CD14-positive monocyte (primary cell): Measurements from ENCODE around the gene SLC35E3. TPM values are rescaled to one million over a fixed set of nuclear protein-coding genes. Genes with fewer than 3 reads are reported as not detected.

ENCODE experiments used
- DNase-seq, 3 donors: peaks; one replicate each; pipeline ENCODE4 v3.0.0-alpha.2; 2011 to 2022
- H2AFZ ChIP-seq: 2 replicates; pipeline ENCODE4 v1.6.0; 2012; ENCODE audit warnings: mild to moderate bottlenecking, low read depth, low read length, inconsistent platforms; ENCODE audit not compliant: insufficient read depth, poor library complexity, severe bottlenecking
- H3K27ac ChIP-seq, 2 donors: 1 replicate in 1 of 2; 2 replicates in 1 of 2; pipeline ENCODE4 v1.5.1; 2012 to 2013; ENCODE audit warnings: low read length in 2 of 2, control low read depth in 1 of 2, inconsistent platforms in 1 of 2, low read depth in 1 of 2, mild to moderate bottlenecking in 1 of 2
- H3K27me3 ChIP-seq, 2 donors: one replicate each; pipeline versions ENCODE4 v1.6.0 to v1.6.1; 2011 to 2013; ENCODE audit warnings: low read length in 2 of 2; ENCODE audit not compliant: control insufficient read depth in 2 of 2, insufficient read depth in 2 of 2
- H3K36me3 ChIP-seq, 2 donors: replicated peaks in 1 of 2; 1 replicate in 1 of 2; 2 replicates in 1 of 2; pipeline versions ENCODE4 v1.5.1 to v1.6.1; 2012 to 2013; ENCODE audit warnings: low read length in 2 of 2, control low read depth in 1 of 2, inconsistent platforms in 1 of 2, mild to moderate bottlenecking in 1 of 2; ENCODE audit not compliant: insufficient read depth in 2 of 2, control insufficient read depth in 1 of 2
- H3K4me1 ChIP-seq, 2 donors: 1 replicate in 1 of 2; 2 replicates in 1 of 2; pipeline versions ENCODE4 v1.5.1 to v1.6.1; 2012 to 2013; ENCODE audit warnings: low read length in 2 of 2, control low read depth in 1 of 2, inconsistent platforms in 1 of 2, mild to moderate bottlenecking in 1 of 2, moderate library complexity in 1 of 2; ENCODE audit not compliant: insufficient read depth in 2 of 2, control insufficient read depth in 1 of 2
- H3K4me2 ChIP-seq: replicated peaks from 2 replicates; pipeline ENCODE3; 2012; ENCODE audit warnings: low read length, moderate library complexity, mild to moderate bottlenecking; ENCODE audit not compliant: poor library complexity, severe bottlenecking; ENCODE audit errors: extremely low read depth
- H3K4me3 ChIP-seq, 3 experiments: fragments of 200-600 bp in 1 of 3; sonication (generic) in 1 of 3; replicated peaks in 1 of 3; 1 replicate in 2 of 3; 2 replicates in 1 of 3; pipeline ENCODE4 v1.5.1; 2011 to 2013; ENCODE audit warnings: low read length in 3 of 3, mild to moderate bottlenecking in 3 of 3, control low read depth in 2 of 3, low read depth in 2 of 3, inconsistent platforms in 1 of 3, moderate library complexity in 1 of 3
- H3K79me2 ChIP-seq: 2 replicates; pipeline ENCODE4 v1.6.0; 2012; ENCODE audit warnings: mild to moderate bottlenecking, control low read depth, inconsistent platforms, low read length, moderate library complexity; ENCODE audit not compliant: insufficient read depth
- H3K9ac ChIP-seq: 2 replicates; pipeline ENCODE4 v1.6.0; 2017; ENCODE audit warnings: low read length, mild to moderate bottlenecking; ENCODE audit not compliant: insufficient read depth, poor library complexity, severe bottlenecking
- H3K9me3 ChIP-seq, 2 donors: replicated peaks in 1 of 2; 1 replicate in 1 of 2; 2 replicates in 1 of 2; pipeline versions ENCODE4 v1.5.1 to v1.6.1; 2012 to 2013; ENCODE audit warnings: low read length in 2 of 2, control low read depth in 1 of 2; ENCODE audit not compliant: control insufficient read depth in 1 of 2, insufficient read depth in 1 of 2
- H4K20me1 ChIP-seq: 2 replicates; pipeline ENCODE4 v1.6.0; 2012; ENCODE audit warnings: mild to moderate bottlenecking, low read length, control low read depth, moderate library complexity; ENCODE audit not compliant: insufficient read depth
- H3K27ac Mint-ChIP-seq, 7 donors: one replicate each; pipeline ENCODE4 v1.8.0; 2020; ENCODE audit warnings: mild to moderate bottlenecking in 7 of 7, mixed read lengths in 7 of 7, moderate library complexity in 6 of 7, inconsistent platforms in 2 of 7
- H3K27me3 Mint-ChIP-seq, 3 donors: one replicate each; pipeline ENCODE4 v1.8.0; 2021 to 2022; ENCODE audit warnings: low read depth in 3 of 3, mild to moderate bottlenecking in 3 of 3, mixed read lengths in 3 of 3, moderate library complexity in 3 of 3, inconsistent platforms in 1 of 3
- H3K36me3 Mint-ChIP-seq, 2 donors: one replicate each; pipeline ENCODE4 v1.8.0; 2020; ENCODE audit warnings: mixed read lengths in 2 of 2, inconsistent platforms in 1 of 2, mild to moderate bottlenecking in 1 of 2
- H3K4me1 Mint-ChIP-seq: one replicate; pipeline ENCODE4 v1.8.0; 2020; ENCODE audit warnings: mild to moderate bottlenecking, mixed read lengths
- H3K4me3 Mint-ChIP-seq, 2 donors: one replicate each; pipeline ENCODE4 v1.8.0; 2020; ENCODE audit warnings: mild to moderate bottlenecking in 2 of 2, mixed read lengths in 2 of 2, moderate library complexity in 1 of 2
- H3K9me3 Mint-ChIP-seq, 7 donors: one replicate each; pipeline ENCODE4 v1.8.0; 2020 to 2022; ENCODE audit warnings: mixed read lengths in 7 of 7, mild to moderate bottlenecking in 6 of 7, moderate library complexity in 6 of 7, inconsistent platforms in 2 of 7
- CTCF ChIP-seq: fragments of 200-600 bp; IDR thresholded peaks from one replicate; pipeline ENCODE4 v1.8.0; 2022; ENCODE audit warnings: antibody characterized with exemption, mild to moderate bottlenecking
- WGBS: methylation state at CpG from one replicate; pipeline ENCODE4 v1.1.5; 2013; ENCODE audit warnings: missing lambda C conversion rate; ENCODE audit not compliant: insufficient coverage; 5-methylcytosine and 5-hydroxymethylcytosine counted together
- intact Hi-C, 2 donors: fragments of 100-400 bp; cut with micrococcal nuclease; formaldehyde crosslinking; loops; one replicate each; pipeline versions ENCODE4 v1.15.0 to v1.15.1; 2023
- polyA plus RNA-seq, 3 donors: library from polyadenylated mRNA; depleted of rRNA in 1 of 3; unstranded in 2 of 3; stranded (reverse) in 1 of 3; fragments of 300-500 nt in 2 of 3; fragments of >200 nt in 1 of 3; fragmentation: Illumina TruSeq in 2 of 3; gene quantifications; 1 replicate in 2 of 3; 2 replicates in 1 of 3; pipeline ENCODE4 v1.2.3, GENCODE V29; 2012 to 2021

SLC35E3 gene
- polyA plus RNA-seq, 3 donors: 4.3 to 12.4 (median 10.9) TPM

- no peak overlapping the region for H2AFZ ChIP-seq
- no peaks in the 10 kb centered on the region for H3K36me3 ChIP-seq
- H3K27me3 Mint-ChIP-seq: no peaks in the 10 kb centered on the region
- no peaks in the 10 kb centered on the region for H3K27me3 ChIP-seq
- H3K4me2 ChIP-seq: no peak overlapping the region
- H3K4me1 ChIP-seq: peaks cover 42 to 43% of the 10 kb centered on the region in 2 donors
- no peak overlapping the region for H3K27ac ChIP-seq
- H3K27ac Mint-ChIP-seq: no peak overlapping the region
- no peaks in the 10 kb centered on the region for H4K20me1 ChIP-seq
- no peak overlapping the region for H3K4me3 Mint-ChIP-seq
- no peak overlapping the region for H3K9ac ChIP-seq
- intact Hi-C loops: no loop called here
- H3K9me3 Mint-ChIP-seq: peaks cover 0 to 2% (median 0%) of the 10 kb centered on the region in 7 donors
- no peak for TF ChIP-seq CTCF
- H3K9me3 ChIP-seq: no peaks in the 10 kb centered on the region
- no peaks in the 10 kb centered on the region for H3K79me2 ChIP-seq
- no peak overlapping the region for H3K4me3 ChIP-seq
- peaks cover 0 to 2% of the 10 kb centered on the region in 2 donors for H3K36me3 Mint-ChIP-seq
- no peak for DNase-seq
- H3K4me1 Mint-ChIP-seq: peaks cover 30% of the 10 kb centered on the region
- WGBS: 100% methylated on average over 1 of the region's 13 CpGs
Observed at GRCh38 chr12:68790081-68790951, 44.3 kb downstream of the SLC35E3 start.

GRCh38 chr12:68790952-68791234, 44.9 kb downstream of the SLC35E3 start:
- TF ChIP-seq CTCF: no peak
- H4K20me1 ChIP-seq: no peaks in the 10 kb centered on the region
- H3K9me3 ChIP-seq: no peaks in the 10 kb centered on the region
- H3K79me2 ChIP-seq: no peaks in the 10 kb centered on the region
- no peak overlapping the region for H3K9ac ChIP-seq
- peaks cover 0 to 1% of the 10 kb centered on the region in 2 donors for H3K36me3 Mint-ChIP-seq
- H3K9me3 Mint-ChIP-seq: peaks cover 0 to 2% (median 0%) of the 10 kb centered on the region in 7 donors
- H3K4me3 Mint-ChIP-seq: no peak overlapping the region
- 50% methylated on average over 2 of the region's 3 CpGs for WGBS
- H2AFZ ChIP-seq: no peak overlapping the region
- intact Hi-C loops: no loop called here
- no peak overlapping the region for H3K4me2 ChIP-seq
- no peak overlapping the region for H3K4me3 ChIP-seq
- no peak overlapping the region for H3K27ac ChIP-seq
- DNase-seq: no peak
- H3K4me1 Mint-ChIP-seq: peaks cover 25% of the 10 kb centered on the region
- H3K4me1 ChIP-seq: peaks cover 36 to 37% of the 10 kb centered on the region in 2 donors
- H3K27me3 ChIP-seq: no peaks in the 10 kb centered on the region
- no peaks in the 10 kb centered on the region for H3K36me3 ChIP-seq
- no peaks in the 10 kb centered on the region for H3K27me3 Mint-ChIP-seq
- no peak overlapping the region for H3K27ac Mint-ChIP-seq
